A549 (cell line): Measurements from ENCODE around the gene DSCAML1. TPM values are rescaled to one million over a fixed set of nuclear protein-coding genes. Genes with fewer than 3 reads are reported as not detected.

ENCODE experiments used
- ATAC-seq, 2 experiments: fragments of 200-7000 bp in 1 of 2; fragments of >200 bp in 1 of 2; cut with Nextera tagmentation in 1 of 2; cut with Tn5 transposase in 1 of 2; 3 replicates each; pipeline versions ENCODE4 v1.8.0 to v1.9.1; 2018 to 2020; ENCODE audit warnings: mild to moderate bottlenecking in 1 of 2, moderate library complexity in 1 of 2
- CTCF ChIA-PET: fragments of 300-600 bp; sonication (Branson Sonifier 250); formaldehyde crosslinking; extraction: SDS; loops from one replicate; lab custom pipeline; 2021; ENCODE audit warnings: antibody characterized with exemption, inconsistent platforms; lab: Yijun Ruan, JAX
- POLR2A ChIA-PET: fragments of 350-600 bp; formaldehyde crosslinking; extraction: SDS; loops from one replicate; lab custom pipeline; 2021; ENCODE audit warnings: antibody characterized with exemption, inconsistent platforms; lab: Yijun Ruan, JAX
- DNase-seq, 2 experiments: peaks; one replicate each; pipeline versions ENCODE4 v3.0.0 to v3.0.0-alpha.2; 2011 to 2016; ENCODE audit warnings: low read depth in 1 of 2, low spot score in 1 of 2
- FAIRE-seq: peaks from 2 replicates; lab custom pipeline; 2011; peaks lifted over from hg19 to GRCh38; lab: Jason Lieb, UNC
- H3K27ac ChIP-seq, 2 experiments: fragments of >200 bp; sonication (Bioruptor Twin); formaldehyde crosslinking; 3 replicates each; pipeline ENCODE4 v1.5.1; 2016 to 2017
- H3K4me1 ChIP-seq: fragments of >200 bp; sonication (Bioruptor Twin); formaldehyde crosslinking; 3 replicates; pipeline ENCODE4 v1.6.1; 2016
- H3K4me2 ChIP-seq: fragments of >200 bp; sonication (Bioruptor Twin); formaldehyde crosslinking; 3 replicates; pipeline ENCODE4 v1.6.1; 2016
- H3K4me3 ChIP-seq: fragments of >200 bp; sonication (Bioruptor Twin); formaldehyde crosslinking; 3 replicates; pipeline ENCODE4 v1.5.1; 2016
- H3K9me3 ChIP-seq: fragments of >200 bp; sonication (Bioruptor Twin); formaldehyde crosslinking; 3 replicates; pipeline ENCODE4 v1.6.1; 2016
- BCL3 ChIP-seq: fragments of >200 bp; sonication (Bioruptor Twin); formaldehyde crosslinking; IDR thresholded peaks from 3 replicates; pipeline ENCODE4 v1.6.1; 2016
- CBX2 ChIP-seq: fragments of 200-600 bp; sonication (generic); IDR thresholded peaks from 2 replicates; pipeline ENCODE4 v1.6.1; 2016; ENCODE audit warnings: low read depth, mild to moderate bottlenecking, borderline replicate concordance
- CHD4 ChIP-seq: fragments of 200-600 bp; sonication (generic); IDR thresholded peaks from 2 replicates; pipeline ENCODE4 v1.6.1; 2016; ENCODE audit warnings: antibody characterized with exemption, mild to moderate bottlenecking, borderline replicate concordance
- EHF ChIP-seq: fragments of 250-450 bp; sonication (Bioruptor Pico); IDR thresholded peaks from 2 replicates; pipeline ENCODE4 v1.5.0; 2020; ENCODE audit warnings: mild to moderate bottlenecking
- EHMT2 ChIP-seq: fragments of 200-600 bp; sonication (generic); IDR thresholded peaks from 2 replicates; pipeline ENCODE4 v1.6.1; 2016; ENCODE audit warnings: antibody characterized with exemption, low read depth, mild to moderate bottlenecking, moderate library complexity
- FOXS1 ChIP-seq: fragments of 250-450 bp; sonication (Bioruptor Pico); IDR thresholded peaks from 2 replicates; pipeline ENCODE4 v1.5.0; 2020; ENCODE audit warnings: mild to moderate bottlenecking, moderate library complexity
- GATA3 ChIP-seq: IDR thresholded peaks from 2 replicates; pipeline ENCODE4 v1.6.1; 2012; ENCODE audit warnings: borderline replicate concordance
- HES2 ChIP-seq: fragments of >200 bp; sonication (Bioruptor Twin); formaldehyde crosslinking; IDR thresholded peaks from 2 replicates; pipeline ENCODE4 v1.6.1; 2016
- HMGXB4 ChIP-seq: fragments of 250-450 bp; sonication (Bioruptor Pico); IDR thresholded peaks from 2 replicates; pipeline ENCODE4 v1.5.0; 2021; ENCODE audit warnings: mild to moderate bottlenecking, moderate library complexity, borderline replicate concordance
- HOXB13 ChIP-seq: fragments of 250-450 bp; sonication (Bioruptor Pico); IDR thresholded peaks from 2 replicates; pipeline ENCODE4 v1.5.0; 2020; ENCODE audit warnings: low read depth, mild to moderate bottlenecking, moderate library complexity
- HOXB5 ChIP-seq: fragments of 250-450 bp; sonication (Bioruptor Pico); IDR thresholded peaks from 2 replicates; pipeline ENCODE4 v1.5.0; 2020; ENCODE audit warnings: mild to moderate bottlenecking, moderate library complexity
- JUNB ChIP-seq: fragments of >200 bp; sonication (Bioruptor Twin); formaldehyde crosslinking; IDR thresholded peaks from 2 replicates; pipeline ENCODE4 v1.6.1; 2016
- MAFK ChIP-seq: fragments of 450-650 bp; IDR thresholded peaks from 2 replicates; pipeline ENCODE4 v1.6.1; 2014; ENCODE audit not compliant: partially characterized antibody
- MAX ChIP-seq: IDR thresholded peaks from 2 replicates; pipeline ENCODE4 v1.6.1; 2012
- NR3C1 ChIP-seq: fragments of >200 bp; sonication (Bioruptor Twin); formaldehyde crosslinking; IDR thresholded peaks from 3 replicates; pipeline ENCODE4 v1.6.1; 2017
- PBX3 ChIP-seq: IDR thresholded peaks from 2 replicates; pipeline ENCODE4 v1.6.1; 2012
- POLR2A ChIP-seq: IDR thresholded peaks from 2 replicates; pipeline ENCODE4 v1.6.1; 2012; ENCODE audit warnings: mild to moderate bottlenecking, low read length
- REST ChIP-seq: fragments of 200-600 bp; sonication (generic); IDR thresholded peaks from 2 replicates; pipeline ENCODE4 v1.6.1; 2016; ENCODE audit warnings: antibody characterized with exemption, mild to moderate bottlenecking, moderate library complexity
- RNF2 ChIP-seq: fragments of 200-600 bp; sonication (generic); IDR thresholded peaks from 2 replicates; pipeline ENCODE4 v1.6.1; 2016; ENCODE audit warnings: low read depth, mild to moderate bottlenecking, antibody characterized with exemption, moderate library complexity, borderline replicate concordance
- SMC3 ChIP-seq: fragments of >200 bp; sonication (Bioruptor Twin); formaldehyde crosslinking; IDR thresholded peaks from 3 replicates; pipeline ENCODE4 v1.6.1; 2018; ENCODE audit warnings: inconsistent platforms
- ZNF302 ChIP-seq: fragments of 250-450 bp; sonication (Bioruptor Pico); IDR thresholded peaks from 2 replicates; pipeline ENCODE4 v1.9.0; 2021; ENCODE audit warnings: inconsistent platforms, mild to moderate bottlenecking, moderate library complexity
- WGBS: methylation state at CpG from one replicate; pipeline ENCODE4 v1.1.6; 2017; ENCODE audit errors: missing lambda C conversion rate; 5-methylcytosine and 5-hydroxymethylcytosine counted together
- polyA plus RNA-seq, 4 experiments: library from polyadenylated mRNA; depleted of rRNA in 3 of 4; stranded (reverse); fragments of >200 nt; fragmentation: RNase III in 1 of 4; extraction: RNeasy Plus Mini Kit Qiagen cat#74134 plus additional on column Dnase treatment in 1 of 4; gene quantifications; 2 replicates in 3 of 4; 3 replicates in 1 of 4; pipeline ENCODE4 v1.2.3, GENCODE V29; 2011 to 2017

The DSCAML1 gene
- polyA plus RNA-seq, 2 of the 4 experiments (the other 2 are of a cell fraction), result 0.12 to 0.31 TPM

GRCh38 chr11:117717485-117718314 lies 79.3 kb downstream of the DSCAML1 start:
- ChIA-PET POLR2A (no interaction called here), CTCF (interaction anchor here (1.6 kb wide), 1 partner anchor 23 kb away, joined by 5 read pairs; no protein-coding TSS in a partner anchor)
- 9% methylated on average over 12 of the region's 25 CpGs for WGBS
- Histone ChIP-seq H3K4me2 (peak overlapping the region; percentile 89), H3K27ac (peak overlapping the region; percentile 75 to 87), H3K9me3 (no peaks in the 10 kb centered on the region), H3K4me3 (no peak overlapping the region)
- ATAC-seq, result peak; percentile 84 to 90
- FAIRE-seq, result no peak
- TF ChIP-seq MAFK (no peak), NR3C1 (no peak), EHMT2 (no peak), HOXB13 (CRISPR knock-in tag) (no peak; the same call in 1 of the 2 replicates), JUNB (no peak), GATA3 (peak; percentile 68; the same call in 1 of the 2 replicates), MAX (peak; percentile 72), CBX2 (no peak), CHD4 (no peak), REST (no peak), BCL3 (no peak), HES2 (no peak), ZNF302 (CRISPR knock-in tag) (peak; percentile 68; the same call in 1 of the 2 replicates), POLR2A (no peak), HMGXB4 (no peak), HOXB5 (CRISPR knock-in tag) (0 out of 2 replicates have a peak, but pooled peaks have one; percentile 37), SMC3 (no peak), FOXS1 (CRISPR knock-in tag) (no peak), RNF2 (no peak), PBX3 (peak; percentile 57; the same call in 1 of the 2 replicates), EHF (no peak)
- TF ChIP-seq, all 56 proteins: peak for 5
- H3K4me1 ChIP-seq, result peaks cover 35% of the 10 kb centered on the region
- peak; percentile 51 to 85 for DNase-seq
